H9 (cell line): Measurements from ENCODE around the gene EPHA2. TPM values are rescaled to one million over a fixed set of nuclear protein-coding genes. Genes with fewer than 3 reads are reported as not detected.

ENCODE experiments used
- DNase-seq: peaks from one replicate; pipeline ENCODE4 v3.0.0-alpha.2; 2017
- H2AFZ ChIP-seq: one replicate; pipeline ENCODE4 v1.6.1; 2013; ENCODE audit warnings: mild to moderate bottlenecking, low read length, control low read depth, moderate library complexity
- H2AK5ac ChIP-seq: 2 replicates; pipeline ENCODE4 v1.6.1; 2013; ENCODE audit warnings: low read length, control low read depth, mixed read lengths; ENCODE audit not compliant: insufficient read length
- H2BK120ac ChIP-seq: one replicate; pipeline ENCODE4 v1.6.1; 2013; ENCODE audit warnings: low read depth, mild to moderate bottlenecking, low read length, control low read depth, inconsistent platforms; ENCODE audit not compliant: poor library complexity, severe bottlenecking
- H2BK12ac ChIP-seq: 2 replicates; pipeline ENCODE4 v1.6.1; 2013; ENCODE audit warnings: low read length, control low read depth, mixed read lengths, low read depth; ENCODE audit not compliant: insufficient read length
- H2BK15ac ChIP-seq: 2 replicates; pipeline ENCODE4 v1.6.1; 2013; ENCODE audit warnings: low read depth, low read length, control low read depth
- H2BK20ac ChIP-seq: one replicate; pipeline ENCODE4 v1.6.1; 2013; ENCODE audit warnings: low read depth, mild to moderate bottlenecking, low read length, control low read depth, inconsistent platforms; ENCODE audit not compliant: poor library complexity, severe bottlenecking
- H2BK5ac ChIP-seq: 2 replicates; pipeline ENCODE4 v1.6.1; 2013; ENCODE audit warnings: low read length, control low read depth, mixed read lengths; ENCODE audit not compliant: insufficient read length
- H3K14ac ChIP-seq: 2 replicates; pipeline ENCODE4 v1.6.1; 2013; ENCODE audit warnings: low read length, control low read depth; ENCODE audit not compliant: insufficient read depth
- H3K18ac ChIP-seq: 2 replicates; pipeline ENCODE4 v1.6.1; 2013; ENCODE audit warnings: low read depth, mild to moderate bottlenecking, mixed read lengths, low read length, control low read depth; ENCODE audit not compliant: insufficient read length
- H3K23ac ChIP-seq: 2 replicates; pipeline ENCODE4 v1.6.1; 2013; ENCODE audit warnings: low read length, control low read depth, mixed read lengths, low read depth; ENCODE audit not compliant: insufficient read length
- H3K23me2 ChIP-seq: 2 replicates; pipeline ENCODE4 v1.6.1; 2013; ENCODE audit warnings: low read depth, mild to moderate bottlenecking, mixed read lengths, low read length, control low read depth; ENCODE audit not compliant: insufficient read length, poor library complexity, severe bottlenecking
- H3K27ac ChIP-seq: 2 replicates; pipeline ENCODE4 v1.5.1; 2013; ENCODE audit warnings: low read length, control low read depth, mixed read lengths, low read depth; ENCODE audit not compliant: insufficient read length
- H3K27me3 ChIP-seq: 2 replicates; pipeline ENCODE4 v1.6.1; 2013; ENCODE audit warnings: low read length, control low read depth, inconsistent platforms; ENCODE audit not compliant: insufficient read depth
- H3K4ac ChIP-seq: 2 replicates; pipeline ENCODE4 v1.6.1; 2013; ENCODE audit warnings: low read depth, mild to moderate bottlenecking, control low read depth, inconsistent platforms, low read length, moderate library complexity
- H3K4me1 ChIP-seq: 2 replicates; pipeline ENCODE4 v1.6.1; 2013; ENCODE audit warnings: low read length, control low read depth, inconsistent platforms; ENCODE audit not compliant: insufficient read depth
- H3K4me2 ChIP-seq: 2 replicates; pipeline ENCODE4 v1.6.1; 2013; ENCODE audit warnings: low read length, control low read depth, mixed read lengths; ENCODE audit not compliant: insufficient read length, insufficient read depth
- H3K56ac ChIP-seq: 2 replicates; pipeline ENCODE4 v1.6.1; 2013; ENCODE audit warnings: low read depth, mild to moderate bottlenecking, mixed read lengths, low read length, control low read depth; ENCODE audit not compliant: insufficient read length
- H3K79me1 ChIP-seq: 2 replicates; pipeline ENCODE4 v1.6.1; 2013; ENCODE audit warnings: low read depth, mild to moderate bottlenecking, moderate library complexity, low read length, control low read depth, inconsistent platforms; ENCODE audit not compliant: insufficient read depth, poor library complexity, severe bottlenecking
- H3K79me2 ChIP-seq: 2 replicates; pipeline ENCODE4 v1.6.1; 2013; ENCODE audit warnings: low read length, control low read depth, inconsistent platforms; ENCODE audit not compliant: insufficient read depth
- H3K9ac ChIP-seq: 2 replicates; pipeline ENCODE4 v1.6.1; 2013; ENCODE audit warnings: low read length, control low read depth, mixed read lengths; ENCODE audit not compliant: insufficient read length; ENCODE audit errors: extremely low read depth
- H3K9me3 ChIP-seq: one replicate; pipeline ENCODE4 v1.6.1; 2013; ENCODE audit warnings: low read depth, low read length, inconsistent platforms; ENCODE audit not compliant: control insufficient read depth
- H3T11ph ChIP-seq: one replicate; pipeline ENCODE4 v1.6.1; 2013; ENCODE audit warnings: mild to moderate bottlenecking, low read length, control low read depth, inconsistent platforms
- H4K20me1 ChIP-seq: one replicate; pipeline ENCODE4 v1.6.1; 2013; ENCODE audit not compliant: control insufficient read depth, insufficient read length, insufficient read depth
- H4K5ac ChIP-seq: 2 replicates; pipeline ENCODE4 v1.6.1; 2013; ENCODE audit warnings: low read depth, mild to moderate bottlenecking, mixed read lengths, low read length, control low read depth; ENCODE audit not compliant: insufficient read length
- H4K8ac ChIP-seq: replicated peaks from 2 replicates; pipeline ENCODE4 v1.6.1; 2013; ENCODE audit warnings: low read length, control low read depth, mixed read lengths, low read depth; ENCODE audit not compliant: insufficient read length
- H4K91ac ChIP-seq: 2 replicates; pipeline ENCODE4 v1.6.1; 2013; ENCODE audit warnings: low read depth, mild to moderate bottlenecking, moderate library complexity, mixed read lengths, low read length, control low read depth; ENCODE audit not compliant: insufficient read length
- H3K27ac Mint-ChIP-seq, 3 experiments: 2 replicates in 2 of 3; 3 replicates in 1 of 3; pipeline ENCODE4 v1.8.0; 2020 to 2021; ENCODE audit warnings: mixed read lengths in 3 of 3, mild to moderate bottlenecking in 1 of 3, moderate library complexity in 1 of 3
- H3K27me3 Mint-ChIP-seq: 2 replicates; pipeline ENCODE4 v1.8.0; 2021; ENCODE audit warnings: low read depth, mild to moderate bottlenecking, moderate library complexity, mixed read lengths
- H3K36me3 Mint-ChIP-seq, 3 experiments: 2 replicates in 2 of 3; 3 replicates in 1 of 3; pipeline ENCODE4 v1.8.0; 2020 to 2021; ENCODE audit warnings: low read depth in 3 of 3, mixed read lengths in 3 of 3; ENCODE audit not compliant: insufficient read depth in 1 of 3
- H3K4me1 Mint-ChIP-seq, 2 experiments: 2 replicates each; pipeline ENCODE4 v1.8.0; 2020; ENCODE audit warnings: mixed read lengths in 2 of 2
- H3K4me3 Mint-ChIP-seq, 2 experiments: 2 replicates in 1 of 2; 3 replicates in 1 of 2; pipeline ENCODE4 v1.8.0; 2020 to 2021; ENCODE audit warnings: mild to moderate bottlenecking in 2 of 2, mixed read lengths in 2 of 2, moderate library complexity in 1 of 2
- H3K9me3 Mint-ChIP-seq, 2 experiments: 2 replicates in 1 of 2; 3 replicates in 1 of 2; pipeline ENCODE4 v1.8.0; 2020; ENCODE audit warnings: mild to moderate bottlenecking in 2 of 2, mixed read lengths in 2 of 2, moderate library complexity in 1 of 2
- WGBS: extraction: QIAGEN DNeasy Blood & Tissue Kit; methylation state at CpG from one replicate; pipeline ENCODE4 v1.1.7; 2013; ENCODE audit warnings: missing lambda C conversion rate, low lambda C conversion rate, mixed read lengths; ENCODE audit not compliant: insufficient read length; ENCODE audit errors: extremely low coverage; 5-methylcytosine and 5-hydroxymethylcytosine counted together
- total RNA-seq: library from RNA; stranded (reverse); gene quantifications from 2 replicates; pipeline ENCODE4 v1.2.1, GENCODE V29; 2021
- TF ChIP-seq, protein P1 (sequence below): fragments of 200-600 bp; sonication (generic); conservative IDR thresholded peaks from 3 replicates; pipeline ENCODE4 v1.8.0; 2021; ENCODE audit warnings: antibody characterized with exemption, mild to moderate bottlenecking

EPHA2 gene
- total RNA-seq, 1 experiment from 2014 or later = 33.1 TPM

DNA sequence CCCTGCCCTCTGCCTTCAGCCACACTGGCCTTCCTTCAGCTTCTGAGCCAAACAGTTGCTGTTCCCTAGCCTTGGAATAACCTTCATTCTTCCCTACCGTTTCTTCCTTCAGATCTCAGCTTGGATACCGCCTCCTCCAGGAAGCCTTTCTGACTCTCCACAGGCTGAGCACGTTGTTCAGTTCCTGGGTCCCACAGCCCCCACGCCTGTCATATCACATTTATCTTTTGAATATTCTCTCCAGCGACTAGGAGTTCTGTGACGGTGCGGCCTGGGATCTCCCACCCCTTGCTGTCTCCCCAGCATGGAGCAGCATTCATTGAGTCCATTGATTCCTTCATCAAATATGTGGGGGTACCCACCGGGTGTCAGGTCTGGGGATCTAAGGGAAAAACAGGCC lies 39.2 kb downstream of the EPHA2 start:
- no peak overlapping the region for H2AK5ac ChIP-seq
- H3K27me3 ChIP-seq = no peaks in the 10 kb centered on the region
- Mint-ChIP-seq H3K4me3 (peak overlapping the region; percentile 22 to 30; a peak in 3 of 5 replicates), H3K4me1 (peaks cover 76 to 80% of the 10 kb centered on the region in 2 experiments), H3K27ac (peak overlapping the region; percentile 45 to 94 (median 87)), H3K9me3 (no peaks in the 10 kb centered on the region; a peak in 1 of 5 replicates), H3K36me3 (no peaks in the 10 kb centered on the region), H3K27me3 (peaks cover 12% of the 10 kb centered on the region)
- no peak overlapping the region for H2BK20ac ChIP-seq
- peak overlapping the region; percentile 5 for H3K4me2 ChIP-seq
- H4K20me1 ChIP-seq = no peaks in the 10 kb centered on the region
- H3K79me1 ChIP-seq = no peaks in the 10 kb centered on the region
- H2BK15ac ChIP-seq = no peak overlapping the region
- no peaks in the 10 kb centered on the region for H3K9me3 ChIP-seq
- no peaks in the 10 kb centered on the region for H3K23me2 ChIP-seq
- H2AFZ ChIP-seq = no peak overlapping the region
- peaks cover 10% of the 10 kb centered on the region for H3K4me1 ChIP-seq
- no peak overlapping the region; the same call in 1 of the 2 replicates for H3K14ac ChIP-seq
- no peak overlapping the region for H3K9ac ChIP-seq
- no peak overlapping the region for H4K5ac ChIP-seq
- no peak overlapping the region for H2BK12ac ChIP-seq
- no peak overlapping the region for H2BK120ac ChIP-seq
- no peak overlapping the region for H3K56ac ChIP-seq
- H3K4ac ChIP-seq = no peak overlapping the region
- H3T11ph ChIP-seq = no peak overlapping the region
- H4K8ac ChIP-seq = no peak overlapping the region
- TF ChIP-seq, protein P1, sequence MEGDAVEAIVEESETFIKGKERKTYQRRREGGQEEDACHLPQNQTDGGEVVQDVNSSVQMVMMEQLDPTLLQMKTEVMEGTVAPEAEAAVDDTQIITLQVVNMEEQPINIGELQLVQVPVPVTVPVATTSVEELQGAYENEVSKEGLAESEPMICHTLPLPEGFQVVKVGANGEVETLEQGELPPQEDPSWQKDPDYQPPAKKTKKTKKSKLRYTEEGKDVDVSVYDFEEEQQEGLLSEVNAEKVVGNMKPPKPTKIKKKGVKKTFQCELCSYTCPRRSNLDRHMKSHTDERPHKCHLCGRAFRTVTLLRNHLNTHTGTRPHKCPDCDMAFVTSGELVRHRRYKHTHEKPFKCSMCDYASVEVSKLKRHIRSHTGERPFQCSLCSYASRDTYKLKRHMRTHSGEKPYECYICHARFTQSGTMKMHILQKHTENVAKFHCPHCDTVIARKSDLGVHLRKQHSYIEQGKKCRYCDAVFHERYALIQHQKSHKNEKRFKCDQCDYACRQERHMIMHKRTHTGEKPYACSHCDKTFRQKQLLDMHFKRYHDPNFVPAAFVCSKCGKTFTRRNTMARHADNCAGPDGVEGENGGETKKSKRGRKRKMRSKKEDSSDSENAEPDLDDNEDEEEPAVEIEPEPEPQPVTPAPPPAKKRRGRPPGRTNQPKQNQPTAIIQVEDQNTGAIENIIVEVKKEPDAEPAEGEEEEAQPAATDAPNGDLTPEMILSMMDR = no peak
- no peak overlapping the region for H3K27ac ChIP-seq
- no peak overlapping the region for H3K23ac ChIP-seq
- no peak overlapping the region for H3K18ac ChIP-seq
- H3K79me2 ChIP-seq = no peaks in the 10 kb centered on the region
- no CpG with 5 or more reads among the region's 8 CpGs for WGBS
- peak; percentile 33 for DNase-seq
- H4K91ac ChIP-seq = no peak overlapping the region
- H2BK5ac ChIP-seq = no peak overlapping the region
